HepG2 (cell line): ENCODE results near the gene ST14. TPM values are rescaled to one million over a fixed set of nuclear protein-coding genes. Genes with fewer than 3 reads are reported as not detected.

Experiments
- ATAC-seq: fragments of 200-7000 bp; cut with Tn5 transposase; 3 replicates; pipeline ENCODE4 v1.9.1; 2020; ENCODE audit warnings: mild to moderate bottlenecking, moderate library complexity
- BruUV-seq: library from RNA; stranded (reverse); fragments of 400-500 nt; replicated peaks from 2 replicates; lab custom pipeline; 2021; lab: Mats Ljungman, UMichigan
- CTCF ChIA-PET: fragments of 300-600 bp; formaldehyde crosslinking; extraction: SDS; loops from one replicate; lab custom pipeline; 2021; ENCODE audit warnings: low total read pairs, inconsistent platforms, low intra/inter-chr PET ratio; lab: Yijun Ruan, JAX
- POLR2A ChIA-PET: fragments of 350-600 bp; sonication (Branson Sonifier 250); formaldehyde crosslinking; loops from one replicate; lab custom pipeline; 2020; ENCODE audit warnings: antibody characterized with exemption, inconsistent platforms; lab: Yijun Ruan, JAX
- DNase-seq: peaks from one replicate; pipeline ENCODE4 v3.0.0-alpha.2; 2015; ENCODE audit warnings: low spot score
- FAIRE-seq: peaks from 3 replicates; lab custom pipeline; 2011; peaks lifted over from hg19 to GRCh38; lab: Jason Lieb, UNC
- H2AFZ ChIP-seq: one replicate; pipeline ENCODE4 v1.6.1; 2011; ENCODE audit warnings: low read length, inconsistent platforms
- H3K27ac ChIP-seq: fragments of 300-600 bp; 3 replicates; pipeline ENCODE4 v1.8.0; 2011; ENCODE audit warnings: mixed run types, mild to moderate bottlenecking, mixed read lengths, low read length, inconsistent platforms; ENCODE audit not compliant: insufficient read depth; ENCODE audit errors: extremely low read length
- H3K27me3 ChIP-seq, 2 experiments: fragments of 200-600 bp in 1 of 2; 2 replicates in 1 of 2; 3 replicates in 1 of 2; pipeline versions ENCODE4 v1.6.0 to v1.8.0; 2011; ENCODE audit warnings: low read length in 2 of 2, mild to moderate bottlenecking in 2 of 2, moderate library complexity in 2 of 2, inconsistent platforms in 1 of 2; ENCODE audit not compliant: insufficient read depth in 2 of 2, control insufficient read depth in 1 of 2
- H3K36me3 ChIP-seq, 2 experiments: fragments of 200-600 bp in 1 of 2; replicated peaks in 1 of 2; 2 replicates in 1 of 2; 3 replicates in 1 of 2; pipeline versions ENCODE4 v1.5.1 to v1.8.0; 2011; ENCODE audit warnings: low read length in 2 of 2, inconsistent platforms in 1 of 2; ENCODE audit not compliant: insufficient read depth in 2 of 2, control insufficient read depth in 1 of 2
- H3K4me1 ChIP-seq: 2 replicates; pipeline ENCODE4 v1.5.1; 2012; ENCODE audit warnings: low read length, inconsistent platforms; ENCODE audit not compliant: insufficient read depth
- H3K4me2 ChIP-seq: 2 replicates; pipeline ENCODE4 v1.6.0; 2011; ENCODE audit warnings: low read depth, low read length, inconsistent platforms
- H3K4me3 ChIP-seq, 3 experiments: fragments of 200-600 bp in 1 of 3; sonication (generic), shearing (Covaris generic) in 1 of 3; replicated peaks in 1 of 3; 2 replicates each; pipeline ENCODE4 v1.5.1; 2011 to 2016; ENCODE audit warnings: low read length in 3 of 3, inconsistent platforms in 2 of 3, low read depth in 2 of 3, mild to moderate bottlenecking in 2 of 3, control low read depth in 1 of 3, mixed read lengths in 1 of 3; ENCODE audit not compliant: insufficient read depth in 1 of 3
- H3K79me2 ChIP-seq: one replicate; pipeline ENCODE4 v1.6.1; 2011; ENCODE audit warnings: low read length, inconsistent platforms; ENCODE audit not compliant: insufficient read depth
- H3K9ac ChIP-seq: 2 replicates; pipeline ENCODE4 v1.6.0; 2011; ENCODE audit warnings: mild to moderate bottlenecking, low read depth, low read length, inconsistent platforms; ENCODE audit not compliant: insufficient read depth
- H3K9me3 ChIP-seq: 2 replicates; pipeline ENCODE4 v1.5.1; 2012; ENCODE audit warnings: mild to moderate bottlenecking, low read length
- H4K20me1 ChIP-seq: 2 replicates; pipeline ENCODE4 v1.6.0; 2011; ENCODE audit warnings: inconsistent platforms, mild to moderate bottlenecking, low read length, moderate library complexity; ENCODE audit not compliant: insufficient read depth
- AKNA ChIP-seq: sonication (generic); formaldehyde crosslinking; IDR thresholded peaks from 2 replicates; pipeline ENCODE4 v1.4.0; 2020; ENCODE audit warnings: missing genetic modification reagents, borderline replicate concordance
- GLI4 ChIP-seq: sonication (generic); formaldehyde crosslinking; IDR thresholded peaks from 2 replicates; pipeline ENCODE4 v1.5.1; 2020; ENCODE audit warnings: missing genetic modification reagents, mild to moderate bottlenecking, moderate library complexity, borderline replicate concordance
- KLF13 ChIP-seq: sonication (generic); formaldehyde crosslinking; IDR thresholded peaks from 2 replicates; pipeline ENCODE4 v1.4.0; 2020; ENCODE audit warnings: mild to moderate bottlenecking, missing genetic modification reagents
- MYPOP ChIP-seq: sonication (generic); formaldehyde crosslinking; IDR thresholded peaks from 2 replicates; pipeline ENCODE4 v1.8.1; 2023; ENCODE audit warnings: mild to moderate bottlenecking, moderate library complexity, missing genetic modification reagents
- NONO ChIP-seq, 2 experiments: fragments of 450-650 bp in 1 of 2; sonication (generic) in 1 of 2; formaldehyde crosslinking in 1 of 2; IDR thresholded peaks in 1 of 2; conservative IDR thresholded peaks in 1 of 2; 2 replicates each; pipeline versions ENCODE4 v1.6.1 to v1.8.0; 2017 to 2022; ENCODE audit warnings: mild to moderate bottlenecking in 1 of 2, missing genetic modification reagents in 1 of 2, moderate library complexity in 1 of 2
- PHF20 ChIP-seq: sonication (generic); formaldehyde crosslinking; IDR thresholded peaks from 2 replicates; pipeline ENCODE4 v1.5.0; 2020; ENCODE audit warnings: mild to moderate bottlenecking, missing genetic modification reagents
- SRSF4 ChIP-seq: fragments of 200-400 bp; formaldehyde crosslinking; IDR thresholded peaks from one replicate; pipeline ENCODE4 v1.6.1; 2018; ENCODE audit warnings: mild to moderate bottlenecking, low read depth, low read length, moderate library complexity; ENCODE audit not compliant: poor library complexity, severe bottlenecking
- TCF7 ChIP-seq: sonication (generic); IDR thresholded peaks from 2 replicates; pipeline ENCODE4 v1.6.1; 2016; ENCODE audit warnings: antibody characterized with exemption, low read depth
- TRIM22 ChIP-seq: fragments of 450-650 bp; IDR thresholded peaks from 2 replicates; pipeline ENCODE4 v1.6.1; 2017
- ZBTB43 ChIP-seq: sonication (generic); formaldehyde crosslinking; conservative IDR thresholded peaks from 2 replicates; pipeline ENCODE4 v1.4.0; 2020; ENCODE audit warnings: missing genetic modification reagents
- ZIK1 ChIP-seq: sonication (generic); formaldehyde crosslinking; IDR thresholded peaks from 2 replicates; pipeline ENCODE4 v1.5.0; 2020; ENCODE audit warnings: mild to moderate bottlenecking, low read depth, missing genetic modification reagents, borderline replicate concordance
- ZNF350 ChIP-seq: sonication (generic); formaldehyde crosslinking; IDR thresholded peaks from 2 replicates; pipeline ENCODE4 v1.4.0; 2020; ENCODE audit warnings: mild to moderate bottlenecking, low read depth, missing genetic modification reagents, borderline replicate concordance
- ZNF704 ChIP-seq: sonication (generic); formaldehyde crosslinking; IDR thresholded peaks from 2 replicates; pipeline ENCODE4 v1.8.1; 2023; ENCODE audit warnings: mild to moderate bottlenecking, inconsistent platforms, moderate library complexity, missing genetic modification reagents, borderline replicate concordance
- ZNF747 ChIP-seq: sonication (generic); formaldehyde crosslinking; IDR thresholded peaks from 2 replicates; pipeline ENCODE4 v1.8.1; 2023; ENCODE audit warnings: missing genetic modification reagents, mild to moderate bottlenecking, borderline replicate concordance
- WGBS: methylation state at CpG from one replicate; pipeline ENCODE4 v1.1.6; 2017; ENCODE audit warnings: low lambda C conversion rate; 5-methylcytosine and 5-hydroxymethylcytosine counted together
- in situ Hi-C: cut with HindIII; loops from 2 replicates; pipeline ENCODE4 v1.10.0; 2017; ENCODE audit warnings: low pct_unique_long_range_greater_than_20kb; ENCODE audit not compliant: extremely low pct_ligation_motif_present
- intact Hi-C: fragments of 100-400 bp; cut with micrococcal nuclease; formaldehyde crosslinking; loops from one replicate; pipeline ENCODE4 v1.10.0; 2022; ENCODE audit not compliant: unreplicated experiment
- polyA plus RNA-seq, 8 experiments: library from polyadenylated mRNA; depleted of rRNA in 3 of 8; stranded (reverse) in 7 of 8; unstranded in 1 of 8; fragments of >200 nt; fragmentation: Illumina TruSeq in 4 of 8; extraction: Trizol in 4 of 8; gene quantifications; 2 replicates each; pipeline versions ENCODE4 v1.2.1 to v1.2.3, GENCODE V29; 2011 to 2016; ENCODE audit warnings: low read depth in 4 of 8, missing spikeins in 1 of 8, mixed read lengths in 1 of 8; ENCODE audit not compliant: insufficient read depth in 1 of 8
- total RNA-seq, 5 experiments: library from RNA; depleted of rRNA; stranded (reverse); fragments of >200 nt; fragmentation: Illumina TruSeq; extraction: Trizol; gene quantifications; 2 replicates each; pipeline ENCODE4 v1.2.3, GENCODE V29; 2016; ENCODE audit warnings: low read depth in 1 of 5

The ST14 gene
- total and polyA plus RNA-seq, 2 of the 13 experiments (the other 11 are each of a cell fraction or from before 2014, with no cell fraction given) = 0.88 to 1.4 TPM

GRCh38 chr11:130206141-130206540, 46.6 kb downstream of the ST14 start:
- in situ Hi-C loops = loop anchor here (25.0 kb wide), 1 partner anchor 681 kb away; no protein-coding TSS in a partner anchor
- H3K9ac ChIP-seq = no peak overlapping the region
- TF ChIP-seq ZNF350 (CRISPR knock-in tag) = no peak
- no peak for TF ChIP-seq PHF20 (CRISPR knock-in tag)
- TF ChIP-seq ZBTB43 (CRISPR knock-in tag) = no peak
- no peak for TF ChIP-seq TRIM22
- no peak for TF ChIP-seq ZIK1 (CRISPR knock-in tag)
- no peak for TF ChIP-seq TCF7
- no peak for TF ChIP-seq ZNF747
- TF ChIP-seq ZNF704 (CRISPR knock-in tag) = no peak
- TF ChIP-seq AKNA = no peak
- no peak for TF ChIP-seq SRSF4
- no peak for TF ChIP-seq GLI4
- no peak for TF ChIP-seq MYPOP (CRISPR knock-in tag)
- TF ChIP-seq NONO (IDR thresholded peaks at IDR 0.05) = no peak
- TF ChIP-seq NONO (CRISPR knock-in tag; conservative IDR thresholded peaks at IDR 0.05) = no peak
- no peak for TF ChIP-seq KLF13 (CRISPR knock-in tag)

More at GRCh38 chr11:130206141-130206540, 46.6 kb downstream of the ST14 start:
- Histone ChIP-seq H3K27ac (no peak overlapping the region), H3K4me1 (no peaks in the 10 kb centered on the region), H3K4me3 (no peak overlapping the region), H3K9me3 (no peaks in the 10 kb centered on the region), H3K79me2 (no peaks in the 10 kb centered on the region), H3K36me3 (no peaks in the 10 kb centered on the region), H4K20me1 (no peaks in the 10 kb centered on the region), H2AFZ (no peak overlapping the region), H3K4me2 (no peak overlapping the region), H3K27me3 (no peaks in the 10 kb centered on the region)
- intact Hi-C loops = no loop called here
- CTCF ChIA-PET = no interaction called here
- FAIRE-seq = no peak
- 63% methylated on average over 22 of the region's 22 CpGs for WGBS
- no TSS peak for BruUV-seq
- no peak for ATAC-seq
- POLR2A ChIA-PET = no interaction called here
- DNase-seq = no peak
